WERI-Rb-1 (cell line): ENCODE results near the gene L3MBTL1.

Experiments
- DNase-seq: peaks from one replicate; pipeline ENCODE4 v3.0.0-alpha.2; 2020
- H3K27ac ChIP-seq: fragments of 250-450 bp; sonication (Bioruptor Pico); 2 replicates; pipeline ENCODE4 v1.5.1; 2020; ENCODE audit warnings: mild to moderate bottlenecking, moderate library complexity
- H3K27me3 ChIP-seq: fragments of 250-450 bp; sonication (Bioruptor Pico); 2 replicates; pipeline ENCODE4 v1.5.1; 2021; ENCODE audit warnings: mild to moderate bottlenecking, low read depth, moderate library complexity; ENCODE audit not compliant: insufficient read depth, severe bottlenecking
- H3K36me3 ChIP-seq: fragments of 250-450 bp; sonication (Bioruptor Pico); 2 replicates; pipeline ENCODE4 v1.5.1; 2020; ENCODE audit warnings: mild to moderate bottlenecking, moderate library complexity
- H3K4me3 ChIP-seq: 2 replicates; pipeline ENCODE4 v1.5.1; 2011; ENCODE audit warnings: low read depth, mild to moderate bottlenecking, control low read depth, low read length
- H3K9me3 ChIP-seq: fragments of 250-450 bp; sonication (Bioruptor Pico); 2 replicates; pipeline ENCODE4 v1.5.1; 2021; ENCODE audit warnings: mild to moderate bottlenecking, moderate library complexity; ENCODE audit not compliant: severe bottlenecking
- TF ChIP-seq, protein P1 (sequence below): IDR thresholded peaks from 2 replicates; pipeline ENCODE4 v1.5.1; 2011; ENCODE audit warnings: low read depth, mild to moderate bottlenecking, control low read depth, inconsistent platforms, low read length

The L3MBTL1 gene

DNA sequence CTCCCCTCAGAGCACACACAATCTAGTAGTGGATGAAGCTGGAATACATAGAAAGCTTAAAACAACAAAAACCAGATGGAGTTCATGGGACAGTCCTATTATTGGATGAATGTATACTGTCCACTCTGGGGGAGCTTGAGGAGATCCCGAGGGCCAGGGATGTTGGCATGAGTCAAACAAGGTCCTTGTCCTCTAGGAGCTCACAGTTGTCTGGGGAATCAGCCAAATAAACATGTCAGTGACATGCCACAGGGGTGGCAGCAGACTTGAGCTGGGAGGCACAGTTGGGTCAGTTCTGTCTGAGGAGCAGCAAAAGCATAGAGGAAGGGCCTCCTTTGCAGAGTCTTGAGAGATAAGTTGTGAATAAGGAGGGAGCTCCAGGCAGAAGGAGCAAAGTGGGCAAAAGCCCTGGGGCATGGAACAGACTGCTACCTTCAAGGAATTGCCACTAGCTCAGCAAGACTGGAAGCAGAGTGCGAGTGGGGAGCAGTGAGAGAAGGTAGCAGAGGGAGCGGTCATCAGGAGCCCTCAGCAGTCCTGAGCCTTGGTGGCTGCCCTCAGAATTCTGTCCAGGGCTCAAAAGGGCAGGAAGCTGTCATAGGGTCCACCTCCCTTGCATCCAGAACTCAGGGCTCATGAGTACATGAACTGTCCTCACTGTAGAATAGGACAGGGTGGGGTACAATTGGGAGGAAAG is 22.1 kb downstream of the L3MBTL1 start:
- no peak for DNase-seq
- H3K27me3 ChIP-seq: no peaks in the 10 kb centered on the region
- TF ChIP-seq, protein P1, sequence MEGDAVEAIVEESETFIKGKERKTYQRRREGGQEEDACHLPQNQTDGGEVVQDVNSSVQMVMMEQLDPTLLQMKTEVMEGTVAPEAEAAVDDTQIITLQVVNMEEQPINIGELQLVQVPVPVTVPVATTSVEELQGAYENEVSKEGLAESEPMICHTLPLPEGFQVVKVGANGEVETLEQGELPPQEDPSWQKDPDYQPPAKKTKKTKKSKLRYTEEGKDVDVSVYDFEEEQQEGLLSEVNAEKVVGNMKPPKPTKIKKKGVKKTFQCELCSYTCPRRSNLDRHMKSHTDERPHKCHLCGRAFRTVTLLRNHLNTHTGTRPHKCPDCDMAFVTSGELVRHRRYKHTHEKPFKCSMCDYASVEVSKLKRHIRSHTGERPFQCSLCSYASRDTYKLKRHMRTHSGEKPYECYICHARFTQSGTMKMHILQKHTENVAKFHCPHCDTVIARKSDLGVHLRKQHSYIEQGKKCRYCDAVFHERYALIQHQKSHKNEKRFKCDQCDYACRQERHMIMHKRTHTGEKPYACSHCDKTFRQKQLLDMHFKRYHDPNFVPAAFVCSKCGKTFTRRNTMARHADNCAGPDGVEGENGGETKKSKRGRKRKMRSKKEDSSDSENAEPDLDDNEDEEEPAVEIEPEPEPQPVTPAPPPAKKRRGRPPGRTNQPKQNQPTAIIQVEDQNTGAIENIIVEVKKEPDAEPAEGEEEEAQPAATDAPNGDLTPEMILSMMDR: no peak
- H3K27ac ChIP-seq: no peak overlapping the region
- H3K36me3 ChIP-seq: no peaks in the 10 kb centered on the region; the same call in 1 of the 2 replicates
- H3K4me3 ChIP-seq: no peak overlapping the region
- no peaks in the 10 kb centered on the region for H3K9me3 ChIP-seq

DNA sequence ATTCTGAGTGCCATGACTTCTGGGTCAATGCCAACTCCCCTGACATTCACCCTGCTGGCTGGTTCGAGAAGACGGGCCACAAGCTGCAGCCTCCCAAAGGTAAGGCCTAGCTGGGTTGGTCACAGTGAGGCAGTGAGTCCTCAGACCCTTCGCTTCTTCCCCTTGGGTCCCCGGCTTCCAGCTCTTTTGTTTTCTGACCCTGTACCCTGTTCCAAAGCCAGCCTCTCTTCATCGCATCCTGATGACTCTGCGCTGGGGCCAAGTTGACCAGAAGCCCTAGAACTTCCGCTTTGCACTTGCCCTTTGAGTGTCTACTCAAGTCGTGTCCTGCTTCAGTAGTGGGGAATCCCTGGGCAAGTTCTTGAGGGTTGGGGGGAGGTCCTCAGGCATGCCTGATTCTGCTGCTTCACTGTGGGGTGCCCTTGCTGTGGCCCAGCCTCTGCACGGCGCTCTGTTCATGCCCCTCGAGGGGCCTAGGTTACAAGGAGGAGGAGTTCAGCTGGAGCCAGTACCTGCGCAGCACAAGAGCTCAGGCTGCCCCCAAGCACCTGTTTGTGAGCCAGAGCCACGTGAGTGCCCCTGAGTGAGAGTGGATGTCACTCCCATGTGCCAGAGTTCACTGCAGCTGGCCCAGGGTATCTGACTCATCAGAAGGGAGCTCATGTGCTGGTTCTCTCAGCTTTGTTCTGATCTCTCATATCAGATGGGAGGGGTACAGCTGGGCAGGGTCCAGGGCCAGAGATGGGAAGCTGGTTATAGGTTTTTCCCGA is 23.0 kb downstream of the L3MBTL1 start:
- DNase-seq: no peak
- TF ChIP-seq, protein P1: no peak
- Histone ChIP-seq H3K27ac (no peak overlapping the region), H3K27me3 (no peaks in the 10 kb centered on the region), H3K9me3 (no peaks in the 10 kb centered on the region), H3K4me3 (no peak overlapping the region), H3K36me3 (no peaks in the 10 kb centered on the region; the same call in 1 of the 2 replicates)

DNA sequence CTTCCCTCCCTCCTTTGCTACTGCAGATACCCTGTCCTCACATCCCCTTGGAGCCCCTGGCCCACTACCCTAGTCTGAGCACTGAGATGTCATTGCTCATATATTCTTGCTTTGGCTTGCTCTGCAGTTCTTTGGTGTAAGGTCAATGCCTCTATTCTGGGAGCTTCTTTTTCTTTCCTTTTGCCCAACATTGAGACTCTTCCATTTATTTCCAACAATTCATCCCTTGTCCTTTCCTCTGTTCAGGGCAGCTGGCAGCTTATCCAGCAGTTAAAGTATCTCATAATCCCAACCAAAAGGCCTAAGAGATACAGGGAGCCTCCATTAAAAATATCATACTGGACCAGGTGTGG is 23.6 kb downstream of the L3MBTL1 start:
- TF ChIP-seq, protein P1: no peak
- no peaks in the 10 kb centered on the region for H3K9me3 ChIP-seq
- no peaks in the 10 kb centered on the region for H3K27me3 ChIP-seq
- no peaks in the 10 kb centered on the region; the same call in 1 of the 2 replicates for H3K36me3 ChIP-seq
- no peak for DNase-seq
- H3K27ac ChIP-seq: no peak overlapping the region
- no peak overlapping the region for H3K4me3 ChIP-seq

DNA sequence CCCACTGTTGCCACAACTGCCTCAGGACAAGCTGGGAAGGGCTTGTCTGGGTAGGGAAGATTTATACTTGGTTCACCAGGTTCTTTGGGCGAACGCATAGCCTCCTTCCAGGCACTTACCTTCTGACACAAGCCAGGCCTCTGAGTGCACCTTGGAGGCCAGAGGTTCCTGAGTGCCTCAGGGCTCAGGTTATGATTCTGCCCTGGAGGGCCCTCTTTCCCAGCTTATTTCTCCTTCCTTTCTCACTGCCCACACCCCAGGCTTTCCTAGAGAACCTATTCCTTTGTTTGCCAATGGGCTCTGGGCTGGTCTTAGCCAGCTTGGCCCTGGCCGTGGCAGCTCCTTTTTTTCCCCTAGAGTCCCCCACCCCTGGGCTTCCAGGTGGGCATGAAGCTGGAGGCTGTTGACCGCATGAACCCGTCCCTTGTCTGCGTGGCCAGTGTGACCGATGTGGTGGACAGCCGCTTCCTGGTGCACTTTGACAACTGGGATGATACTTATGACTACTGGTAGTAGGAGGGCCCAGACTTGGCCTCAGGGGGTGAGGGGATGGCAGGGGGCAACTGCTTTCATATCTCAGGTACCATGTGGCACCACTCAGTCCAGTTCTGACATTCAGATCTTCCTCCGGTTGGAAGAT is 25.0 kb downstream of the L3MBTL1 start:
- no peak overlapping the region for H3K27ac ChIP-seq
- no peaks in the 10 kb centered on the region for H3K27me3 ChIP-seq
- DNase-seq: no peak
- H3K4me3 ChIP-seq: no peak overlapping the region
- H3K36me3 ChIP-seq: no peaks in the 10 kb centered on the region; the same call in 1 of the 2 replicates
- TF ChIP-seq, protein P1: no peak
- H3K9me3 ChIP-seq: no peaks in the 10 kb centered on the region

DNA sequence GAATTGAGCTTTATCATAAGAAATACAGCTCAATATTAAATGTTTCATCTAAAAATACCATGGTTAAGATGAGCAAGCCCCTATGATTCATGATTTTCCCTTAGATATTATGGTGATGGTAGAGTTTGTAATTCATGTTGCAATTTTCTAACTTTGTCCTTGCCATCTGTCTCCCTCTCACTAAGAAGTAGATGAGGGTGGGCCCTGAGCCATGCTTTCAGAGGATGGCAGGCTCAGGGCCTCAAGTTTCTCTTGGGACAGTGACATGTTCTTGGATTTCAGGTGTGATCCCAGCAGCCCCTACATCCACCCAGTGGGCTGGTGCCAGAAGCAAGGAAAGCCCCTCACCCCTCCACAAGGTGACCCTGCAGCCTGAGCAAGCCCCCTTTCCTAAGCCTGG is 25.6 kb downstream of the L3MBTL1 start:
- Histone ChIP-seq H3K27me3 (no peaks in the 10 kb centered on the region), H3K4me3 (no peak overlapping the region), H3K27ac (no peak overlapping the region), H3K9me3 (no peaks in the 10 kb centered on the region), H3K36me3 (no peaks in the 10 kb centered on the region; the same call in 1 of the 2 replicates)
- TF ChIP-seq, protein P1: no peak
- no peak for DNase-seq
